IMR-90 (cell line): Measurements from ENCODE around the gene IP6K3. TPM values are rescaled to one million over a fixed set of nuclear protein-coding genes. Genes with fewer than 3 reads are reported as not detected.

Source experiments
- ATAC-seq: fragments of 200-7000 bp; cut with Tn5 transposase; 2 replicates; pipeline ENCODE4 v1.9.1; 2020; ENCODE audit warnings: low read depth, mild to moderate bottlenecking, moderate library complexity
- BruUV-seq: library from RNA; stranded (reverse); fragments of 400-500 nt; replicated peaks from 2 replicates; lab custom pipeline; 2021; lab: Mats Ljungman, UMichigan
- CTCF ChIA-PET: fragments of 300-600 bp; formaldehyde crosslinking; extraction: SDS; loops from one replicate; lab custom pipeline; 2021; ENCODE audit warnings: antibody characterized with exemption; lab: Yijun Ruan, JAX
- POLR2A ChIA-PET: fragments of 300-600 bp; sonication (Branson Sonifier 250); formaldehyde crosslinking; loops from one replicate; lab custom pipeline; 2022; ENCODE audit warnings: antibody characterized with exemption; ENCODE audit not compliant: unreplicated experiment; lab: Charles Lee
- DNase-seq: peaks from one replicate; pipeline ENCODE4 v3.0.0; 2013
- H2AFZ ChIP-seq: replicated peaks from 2 replicates; pipeline ENCODE3; 2013; ENCODE audit warnings: low read length, mild to moderate bottlenecking; ENCODE audit not compliant: poor library complexity
- H2AK5ac ChIP-seq: 2 replicates; pipeline ENCODE4 v1.6.1; 2013; ENCODE audit warnings: low read depth, low read length, inconsistent platforms
- H2AK9ac ChIP-seq: replicated peaks from 2 replicates; pipeline ENCODE3; 2013; ENCODE audit warnings: mild to moderate bottlenecking, low read depth, low read length, moderate library complexity; ENCODE audit not compliant: poor library complexity
- H2BK120ac ChIP-seq: 2 replicates; pipeline ENCODE4 v1.6.1; 2013; ENCODE audit warnings: low read depth, low read length, inconsistent platforms
- H2BK15ac ChIP-seq: 3 replicates; pipeline ENCODE4 v1.6.1; 2013; ENCODE audit warnings: low read depth, low read length, inconsistent platforms
- H2BK20ac ChIP-seq: 2 replicates; pipeline ENCODE4 v1.6.1; 2013; ENCODE audit warnings: low read depth, mild to moderate bottlenecking, inconsistent platforms, low read length, moderate library complexity
- H2BK5ac ChIP-seq: 2 replicates; pipeline ENCODE4 v1.6.1; 2013; ENCODE audit warnings: mild to moderate bottlenecking, low read depth, low read length, inconsistent platforms; ENCODE audit not compliant: poor library complexity, severe bottlenecking
- H3K14ac ChIP-seq: replicated peaks from 2 replicates; pipeline ENCODE4 v1.6.1; 2013; ENCODE audit warnings: low read depth, low read length, inconsistent platforms
- H3K18ac ChIP-seq: 2 replicates; pipeline ENCODE4 v1.6.1; 2013; ENCODE audit warnings: low read depth, low read length, control low read depth
- H3K23ac ChIP-seq: 2 replicates; pipeline ENCODE4 v1.6.1; 2013; ENCODE audit warnings: low read depth, low read length, inconsistent platforms
- H3K27ac ChIP-seq: 2 replicates; pipeline ENCODE4 v1.5.1; 2013; ENCODE audit warnings: mild to moderate bottlenecking, control low read depth, low read length; ENCODE audit not compliant: insufficient read depth
- H3K27me3 ChIP-seq: 2 replicates; pipeline ENCODE4 v1.6.1; 2013; ENCODE audit warnings: low read length; ENCODE audit not compliant: control insufficient read depth, insufficient read depth
- H3K36me3 ChIP-seq: 2 replicates; pipeline ENCODE4 v1.6.1; 2013; ENCODE audit warnings: low read length, mixed read lengths; ENCODE audit not compliant: control insufficient read depth, insufficient read depth
- H3K4ac ChIP-seq: 2 replicates; pipeline ENCODE4 v1.6.1; 2013; ENCODE audit warnings: low read depth, low read length, inconsistent platforms
- H3K4me1 ChIP-seq: 2 replicates; pipeline ENCODE4 v1.6.1; 2013; ENCODE audit warnings: low read length, mixed read lengths; ENCODE audit not compliant: control insufficient read depth, insufficient read depth
- H3K4me2 ChIP-seq: 2 replicates; pipeline ENCODE4 v1.6.1; 2013; ENCODE audit warnings: low read depth, mild to moderate bottlenecking, control low read depth, low read length, moderate library complexity
- H3K4me3 ChIP-seq: 2 replicates; pipeline ENCODE4 v1.5.1; 2013; ENCODE audit warnings: low read depth, mild to moderate bottlenecking, control low read depth, low read length, moderate library complexity; ENCODE audit not compliant: insufficient read depth
- H3K56ac ChIP-seq: 2 replicates; pipeline ENCODE4 v1.6.1; 2013; ENCODE audit warnings: low read length, inconsistent platforms; ENCODE audit not compliant: insufficient read depth; ENCODE audit errors: extremely low read depth
- H3K79me1 ChIP-seq, 2 experiments: 2 replicates each; pipeline ENCODE4 v1.6.1; 2013; ENCODE audit warnings: low read length in 2 of 2, inconsistent platforms in 1 of 2, low read depth in 1 of 2
- H3K9ac ChIP-seq: 2 replicates; pipeline ENCODE4 v1.6.1; 2013; ENCODE audit warnings: low read depth, low read length, control low read depth
- H3K9me1 ChIP-seq: 2 replicates; pipeline ENCODE4 v1.6.1; 2013; ENCODE audit warnings: low read length, inconsistent platforms; ENCODE audit not compliant: insufficient read depth
- H3K9me3 ChIP-seq: 2 replicates; pipeline ENCODE4 v1.6.1; 2013; ENCODE audit warnings: low read length; ENCODE audit not compliant: control insufficient read depth, insufficient read depth
- H4K20me1 ChIP-seq: 2 replicates; pipeline ENCODE4 v1.6.1; 2013; ENCODE audit warnings: low read length, inconsistent platforms; ENCODE audit not compliant: insufficient read depth
- H4K5ac ChIP-seq: 2 replicates; pipeline ENCODE4 v1.6.1; 2013; ENCODE audit warnings: mild to moderate bottlenecking, low read depth, low read length, control low read depth
- H4K8ac ChIP-seq, 2 experiments: 2 replicates each; pipeline ENCODE4 v1.6.1; 2013; ENCODE audit warnings: low read depth in 2 of 2, low read length in 2 of 2, control low read depth in 1 of 2, inconsistent platforms in 1 of 2
- H4K91ac ChIP-seq: 2 replicates; pipeline ENCODE4 v1.6.1; 2013; ENCODE audit warnings: low read depth, low read length, inconsistent platforms; ENCODE audit not compliant: insufficient read depth
- BHLHE40 ChIP-seq: fragments of 150-350 bp; IDR thresholded peaks from 2 replicates; pipeline ENCODE4 v1.6.1; 2016; ENCODE audit warnings: mild to moderate bottlenecking, low read depth, low read length
- CEBPB ChIP-seq: IDR thresholded peaks from 2 replicates; pipeline ENCODE4 v1.6.1; 2012; ENCODE audit warnings: low read depth, low read length, improper control_type of control experiment
- CHD1 ChIP-seq: IDR thresholded peaks from 2 replicates; pipeline ENCODE4 v1.6.1; 2012; ENCODE audit warnings: low read depth, low read length, improper control_type of control experiment
- CTCF ChIP-seq: conservative IDR thresholded peaks from 2 replicates; pipeline ENCODE4 v1.5.1; 2012; ENCODE audit warnings: mild to moderate bottlenecking, low read depth, low read length, improper control_type of control experiment
- ELK1 ChIP-seq: fragments of 150-350 bp; IDR thresholded peaks from 2 replicates; pipeline ENCODE4 v1.6.1; 2016; ENCODE audit warnings: low read depth, mild to moderate bottlenecking, low read length, moderate library complexity, borderline replicate concordance
- FOS ChIP-seq: fragments of 150-350 bp; IDR thresholded peaks from 2 replicates; pipeline ENCODE4 v1.6.1; 2016; ENCODE audit warnings: low read depth, low read length
- MAFK ChIP-seq: IDR thresholded peaks from 2 replicates; pipeline ENCODE4 v1.6.1; 2012; ENCODE audit warnings: low read depth, low read length, improper control_type of control experiment
- MAZ ChIP-seq: IDR thresholded peaks from 2 replicates; pipeline ENCODE4 v1.6.1; 2012; ENCODE audit warnings: low read depth, mild to moderate bottlenecking, low read length, improper control_type of control experiment, moderate library complexity, borderline replicate concordance
- MXI1 ChIP-seq: IDR thresholded peaks from 2 replicates; pipeline ENCODE4 v1.6.1; 2012; ENCODE audit warnings: low read depth, mild to moderate bottlenecking, low read length, moderate library complexity, borderline replicate concordance
- NFE2L2 ChIP-seq: fragments of 150-350 bp; IDR thresholded peaks from 2 replicates; pipeline ENCODE4 v1.6.1; 2016; ENCODE audit warnings: low read depth, mild to moderate bottlenecking, low read length
- POLR2A ChIP-seq: IDR thresholded peaks from 2 replicates; pipeline ENCODE4 v1.6.1; 2012; ENCODE audit warnings: mild to moderate bottlenecking, low read depth, low read length
- RAD21 ChIP-seq: IDR thresholded peaks from 2 replicates; pipeline ENCODE4 v1.6.1; 2012; ENCODE audit warnings: low read length, improper control_type of control experiment
- RCOR1 ChIP-seq: IDR thresholded peaks from 2 replicates; pipeline ENCODE4 v1.6.1; 2012; ENCODE audit warnings: mild to moderate bottlenecking, low read length, improper control_type of control experiment; ENCODE audit not compliant: insufficient replicate concordance
- RFX5 ChIP-seq: IDR thresholded peaks from 2 replicates; pipeline ENCODE4 v1.8.0; 2012; ENCODE audit warnings: low read depth, mild to moderate bottlenecking, low read length, moderate library complexity
- USF2 ChIP-seq: fragments of 150-350 bp; IDR thresholded peaks from 2 replicates; pipeline ENCODE4 v1.6.1; 2017; ENCODE audit warnings: mild to moderate bottlenecking, antibody characterized with exemption, low read length, low read depth
- whole genome bisulfite sequencing, 2 experiments: methylation state at CpG; one replicate each; pipeline versions ENCODE4 v1.1.5 to v1.1.7; 2013; ENCODE audit warnings: missing lambda C conversion rate in 2 of 2; ENCODE audit not compliant: insufficient read length in 1 of 2; ENCODE audit errors: extremely low coverage in 2 of 2; 5-methylcytosine and 5-hydroxymethylcytosine counted together
- dilution Hi-C: fragments of 300-500 bp; cut with HindIII; formaldehyde crosslinking; loops from one replicate; pipeline ENCODE4 v1.14.3; 2018; ENCODE audit warnings: low sequenced_read_pairs; ENCODE audit not compliant: unreplicated experiment
- in situ Hi-C: fragments of 300-500 bp; cut with MboI; formaldehyde crosslinking; loops from 3 replicates; pipeline ENCODE4 v1.14.3; 2019; ENCODE audit warnings: low sequenced_read_pairs, inconsistent platforms, mixed read lengths
- intact Hi-C: fragments of 100-400 bp; cut with micrococcal nuclease; formaldehyde crosslinking; loops from 2 replicates; pipeline ENCODE4 v1.10.0; 2022
- polyA plus RNA-seq, 3 experiments: library from polyadenylated mRNA; depleted of rRNA; stranded (reverse); fragments of >200 nt; gene quantifications; 2 replicates each; pipeline ENCODE4 v1.2.3, GENCODE V29; 2012; ENCODE audit warnings: low replicate concordance in 1 of 3
- total RNA-seq: library from RNA; depleted of rRNA; stranded (reverse); fragments of >200 nt; gene quantifications from 2 replicates; pipeline ENCODE4 v1.2.3, GENCODE V29; 2012

IP6K3 gene
- total and polyA plus RNA-seq, 2 of the 4 experiments (the other 2 are of a cell fraction) = 0.18 to 0.51 TPM

GRCh38 chr6:33737267-33738026 lies 9.3 kb downstream of the IP6K3 start:
- Histone ChIP-seq H2BK5ac (no peak overlapping the region), H3K14ac (no peak overlapping the region), H2AK5ac (no peak overlapping the region), H2BK15ac (no peak overlapping the region), H3K9me3 (no peaks in the 10 kb centered on the region), H3K23ac (no peak overlapping the region), H3K27me3 (peaks cover 1% of the 10 kb centered on the region; the same call in 1 of the 2 replicates), H3K79me1 (no peaks in the 10 kb centered on the region), H3K4me2 (no peak overlapping the region), H2AFZ (no peak overlapping the region), H3K9ac (no peak overlapping the region), H4K8ac (no peak overlapping the region), H2BK20ac (no peak overlapping the region), H3K4me3 (no peak overlapping the region), H4K5ac (no peak overlapping the region), H3K4ac (no peak overlapping the region), H3K9me1 (no peaks in the 10 kb centered on the region), H2BK120ac (no peak overlapping the region), H3K18ac (no peak overlapping the region), H4K20me1 (no peaks in the 10 kb centered on the region; the same call in 1 of the 2 replicates), H3K27ac (no peak overlapping the region), H4K91ac (no peak overlapping the region), H3K56ac (no peak overlapping the region), H3K36me3 (no peaks in the 10 kb centered on the region), H3K4me1 (no peaks in the 10 kb centered on the region), H2AK9ac (no peak overlapping the region)
- ChIA-PET POLR2A (no interaction called here), CTCF (interaction anchor here (0.5 kb wide), 1 partner anchor 678 kb away, joined by 9 read pairs; no protein-coding TSS in a partner anchor)
- in situ Hi-C loops = no loop called here
- DNase-seq (no peak), ATAC-seq (no peak)
- 94% methylated on average over 8 of the region's 15 CpGs; no CpG with 5 or more reads in 1 of the 2 experiments for WGBS, 2 experiments
- TF ChIP-seq RAD21 = no peak
- no peak for TF ChIP-seq USF2
- no peak for TF ChIP-seq BHLHE40
- TF ChIP-seq CTCF = no peak
- TF ChIP-seq FOS = no peak
- TF ChIP-seq MXI1 = no peak
- TF ChIP-seq MAZ = no peak
- TF ChIP-seq RFX5 = no peak
- TF ChIP-seq MAFK = no peak
- no peak for TF ChIP-seq POLR2A
- no peak for TF ChIP-seq RCOR1
- TF ChIP-seq CHD1 = no peak
- no peak for TF ChIP-seq ELK1
- TF ChIP-seq NFE2L2 = no peak
- TF ChIP-seq CEBPB = no peak
- dilution Hi-C loops = no loop called here
- intact Hi-C loops = no loop called here
- BruUV-seq = no TSS peak
